K562 (cell line): ENCODE data around the gene POMGNT1.

ENCODE experiments used
- PHF8 ChIP-seq: fragments of 200-600 bp; sonication (generic); IDR thresholded peaks from 2 replicates; pipeline ENCODE4 v1.6.1; 2012; ENCODE audit warnings: mixed run types, mild to moderate bottlenecking, inconsistent platforms, low read length, moderate library complexity, borderline replicate concordance
- ZNF561 ChIP-seq: fragments of 450-650 bp; formaldehyde crosslinking; conservative IDR thresholded peaks from 2 replicates; pipeline ENCODE4 v1.4.0; 2020; ENCODE audit warnings: mild to moderate bottlenecking, moderate library complexity
- TF ChIP-seq, protein P1 (sequence below), 3 experiments: IDR thresholded peaks in 2 of 3; conservative IDR thresholded peaks in 1 of 3; 2 replicates each; pipeline ENCODE4 v1.5.1; 2011 to 2012; ENCODE audit warnings: low read length in 3 of 3, mild to moderate bottlenecking in 3 of 3, control low read depth in 2 of 3, improper control_type of control experiment in 1 of 3, inconsistent platforms in 1 of 3, low read depth in 1 of 3, mixed read lengths in 1 of 3, moderate library complexity in 1 of 3; ENCODE audit not compliant: insufficient read depth in 2 of 3
- TF ChIP-seq, protein P2 (sequence below): fragments of 200-800 bp; sonication (Bioruptor generic); IDR thresholded peaks from 2 replicates; pipeline ENCODE4 v1.6.1; 2017; ENCODE audit warnings: missing genetic modification characterization, missing compliant biosample characterization
- TF ChIP-seq, protein P3 (sequence below), 2 experiments: fragments of 200-800 bp in 1 of 2; sonication (Bioruptor generic) in 1 of 2; sonication (generic) in 1 of 2; formaldehyde crosslinking in 1 of 2; IDR thresholded peaks in 1 of 2; conservative IDR thresholded peaks in 1 of 2; 2 replicates each; pipeline versions ENCODE4 v1.5.0 to v1.6.1; 2016 to 2020; ENCODE audit warnings: missing compliant biosample characterization in 1 of 2, missing genetic modification characterization in 1 of 2, missing genetic modification reagents in 1 of 2

DNA sequence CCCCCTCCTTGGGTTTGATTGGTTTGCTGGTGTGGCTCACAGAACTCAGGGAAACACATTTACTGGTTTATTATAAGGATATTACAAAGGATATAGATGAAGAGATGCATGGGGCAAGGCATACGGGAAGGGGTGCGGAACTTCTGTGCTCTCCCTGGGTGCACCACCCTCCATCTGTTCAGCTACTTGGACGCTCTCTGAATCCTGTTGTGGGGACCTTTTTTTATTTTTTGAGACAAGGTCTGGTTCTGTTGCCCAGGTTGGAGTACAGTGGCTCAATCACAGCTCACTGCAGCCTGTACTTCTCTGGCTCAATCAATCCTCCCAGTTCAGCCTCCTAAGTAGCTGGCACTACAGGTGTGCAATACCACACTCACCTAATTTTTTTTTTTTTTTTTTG lies 12.3 kb upstream of the POMGNT1 start:
- TF ChIP-seq, protein P1, sequence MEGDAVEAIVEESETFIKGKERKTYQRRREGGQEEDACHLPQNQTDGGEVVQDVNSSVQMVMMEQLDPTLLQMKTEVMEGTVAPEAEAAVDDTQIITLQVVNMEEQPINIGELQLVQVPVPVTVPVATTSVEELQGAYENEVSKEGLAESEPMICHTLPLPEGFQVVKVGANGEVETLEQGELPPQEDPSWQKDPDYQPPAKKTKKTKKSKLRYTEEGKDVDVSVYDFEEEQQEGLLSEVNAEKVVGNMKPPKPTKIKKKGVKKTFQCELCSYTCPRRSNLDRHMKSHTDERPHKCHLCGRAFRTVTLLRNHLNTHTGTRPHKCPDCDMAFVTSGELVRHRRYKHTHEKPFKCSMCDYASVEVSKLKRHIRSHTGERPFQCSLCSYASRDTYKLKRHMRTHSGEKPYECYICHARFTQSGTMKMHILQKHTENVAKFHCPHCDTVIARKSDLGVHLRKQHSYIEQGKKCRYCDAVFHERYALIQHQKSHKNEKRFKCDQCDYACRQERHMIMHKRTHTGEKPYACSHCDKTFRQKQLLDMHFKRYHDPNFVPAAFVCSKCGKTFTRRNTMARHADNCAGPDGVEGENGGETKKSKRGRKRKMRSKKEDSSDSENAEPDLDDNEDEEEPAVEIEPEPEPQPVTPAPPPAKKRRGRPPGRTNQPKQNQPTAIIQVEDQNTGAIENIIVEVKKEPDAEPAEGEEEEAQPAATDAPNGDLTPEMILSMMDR (IDR thresholded peaks at IDR 0.05 in 2 of 3, conservative IDR thresholded peaks at IDR 0.05 in 1 of 3; ENCODE audit: insufficient read depth in 2 of 3, low read depth in 1 of 3, low read length in 3 of 3): no peak
- TF ChIP-seq, protein P2, sequence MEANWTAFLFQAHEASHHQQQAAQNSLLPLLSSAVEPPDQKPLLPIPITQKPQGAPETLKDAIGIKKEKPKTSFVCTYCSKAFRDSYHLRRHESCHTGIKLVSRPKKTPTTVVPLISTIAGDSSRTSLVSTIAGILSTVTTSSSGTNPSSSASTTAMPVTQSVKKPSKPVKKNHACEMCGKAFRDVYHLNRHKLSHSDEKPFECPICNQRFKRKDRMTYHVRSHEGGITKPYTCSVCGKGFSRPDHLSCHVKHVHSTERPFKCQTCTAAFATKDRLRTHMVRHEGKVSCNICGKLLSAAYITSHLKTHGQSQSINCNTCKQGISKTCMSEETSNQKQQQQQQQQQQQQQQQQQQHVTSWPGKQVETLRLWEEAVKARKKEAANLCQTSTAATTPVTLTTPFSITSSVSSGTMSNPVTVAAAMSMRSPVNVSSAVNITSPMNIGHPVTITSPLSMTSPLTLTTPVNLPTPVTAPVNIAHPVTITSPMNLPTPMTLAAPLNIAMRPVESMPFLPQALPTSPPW: no peak
- TF ChIP-seq PHF8 (no peak), ZNF561 (no peak)
- TF ChIP-seq, protein P3, sequence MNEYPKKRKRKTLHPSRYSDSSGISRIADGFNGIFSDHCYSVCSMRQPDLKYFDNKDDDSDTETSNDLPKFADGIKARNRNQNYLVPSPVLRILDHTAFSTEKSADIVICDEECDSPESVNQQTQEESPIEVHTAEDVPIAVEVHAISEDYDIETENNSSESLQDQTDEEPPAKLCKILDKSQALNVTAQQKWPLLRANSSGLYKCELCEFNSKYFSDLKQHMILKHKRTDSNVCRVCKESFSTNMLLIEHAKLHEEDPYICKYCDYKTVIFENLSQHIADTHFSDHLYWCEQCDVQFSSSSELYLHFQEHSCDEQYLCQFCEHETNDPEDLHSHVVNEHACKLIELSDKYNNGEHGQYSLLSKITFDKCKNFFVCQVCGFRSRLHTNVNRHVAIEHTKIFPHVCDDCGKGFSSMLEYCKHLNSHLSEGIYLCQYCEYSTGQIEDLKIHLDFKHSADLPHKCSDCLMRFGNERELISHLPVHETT (CRISPR knock-in tag; conservative IDR thresholded peaks at IDR 0.05 in 1 of 2, IDR thresholded peaks at IDR 0.05 in 1 of 2): no peak
